B cell (primary cell): ENCODE measurements around the gene CYP4F3.

Experiments used
- EZH2 ChIP-seq: IDR thresholded peaks from 2 replicates; pipeline ENCODE4 v1.6.1; 2012; ENCODE audit warnings: borderline replicate concordance, low read depth, mild to moderate bottlenecking, moderate library complexity, low read length; ENCODE audit not compliant: insufficient read depth, poor library complexity, severe bottlenecking
- TF ChIP-seq, protein P1 (sequence below): fragments of 200-600 bp; IDR thresholded peaks from one replicate; pipeline ENCODE4 v1.8.0; 2022; ENCODE audit warnings: antibody characterized with exemption, mild to moderate bottlenecking

GRCh38 chr19:15621801-15622200 lies 18.9 kb upstream of the CYP4F3 start:
- TF ChIP-seq, protein P1, sequence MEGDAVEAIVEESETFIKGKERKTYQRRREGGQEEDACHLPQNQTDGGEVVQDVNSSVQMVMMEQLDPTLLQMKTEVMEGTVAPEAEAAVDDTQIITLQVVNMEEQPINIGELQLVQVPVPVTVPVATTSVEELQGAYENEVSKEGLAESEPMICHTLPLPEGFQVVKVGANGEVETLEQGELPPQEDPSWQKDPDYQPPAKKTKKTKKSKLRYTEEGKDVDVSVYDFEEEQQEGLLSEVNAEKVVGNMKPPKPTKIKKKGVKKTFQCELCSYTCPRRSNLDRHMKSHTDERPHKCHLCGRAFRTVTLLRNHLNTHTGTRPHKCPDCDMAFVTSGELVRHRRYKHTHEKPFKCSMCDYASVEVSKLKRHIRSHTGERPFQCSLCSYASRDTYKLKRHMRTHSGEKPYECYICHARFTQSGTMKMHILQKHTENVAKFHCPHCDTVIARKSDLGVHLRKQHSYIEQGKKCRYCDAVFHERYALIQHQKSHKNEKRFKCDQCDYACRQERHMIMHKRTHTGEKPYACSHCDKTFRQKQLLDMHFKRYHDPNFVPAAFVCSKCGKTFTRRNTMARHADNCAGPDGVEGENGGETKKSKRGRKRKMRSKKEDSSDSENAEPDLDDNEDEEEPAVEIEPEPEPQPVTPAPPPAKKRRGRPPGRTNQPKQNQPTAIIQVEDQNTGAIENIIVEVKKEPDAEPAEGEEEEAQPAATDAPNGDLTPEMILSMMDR, result no peak
- no peak for TF ChIP-seq EZH2
